ENCODE measurements around the gene HIPK2. TPM values are rescaled to one million over a fixed set of nuclear protein-coding genes. Genes with fewer than 3 reads are reported as not detected.

The HIPK2 gene
- total RNA-seq, 3 donors from 2014 or later (not counting 1 experiment from before 2014, with no cell fraction given), result 127 to 145 (median 144) TPM

DNA sequence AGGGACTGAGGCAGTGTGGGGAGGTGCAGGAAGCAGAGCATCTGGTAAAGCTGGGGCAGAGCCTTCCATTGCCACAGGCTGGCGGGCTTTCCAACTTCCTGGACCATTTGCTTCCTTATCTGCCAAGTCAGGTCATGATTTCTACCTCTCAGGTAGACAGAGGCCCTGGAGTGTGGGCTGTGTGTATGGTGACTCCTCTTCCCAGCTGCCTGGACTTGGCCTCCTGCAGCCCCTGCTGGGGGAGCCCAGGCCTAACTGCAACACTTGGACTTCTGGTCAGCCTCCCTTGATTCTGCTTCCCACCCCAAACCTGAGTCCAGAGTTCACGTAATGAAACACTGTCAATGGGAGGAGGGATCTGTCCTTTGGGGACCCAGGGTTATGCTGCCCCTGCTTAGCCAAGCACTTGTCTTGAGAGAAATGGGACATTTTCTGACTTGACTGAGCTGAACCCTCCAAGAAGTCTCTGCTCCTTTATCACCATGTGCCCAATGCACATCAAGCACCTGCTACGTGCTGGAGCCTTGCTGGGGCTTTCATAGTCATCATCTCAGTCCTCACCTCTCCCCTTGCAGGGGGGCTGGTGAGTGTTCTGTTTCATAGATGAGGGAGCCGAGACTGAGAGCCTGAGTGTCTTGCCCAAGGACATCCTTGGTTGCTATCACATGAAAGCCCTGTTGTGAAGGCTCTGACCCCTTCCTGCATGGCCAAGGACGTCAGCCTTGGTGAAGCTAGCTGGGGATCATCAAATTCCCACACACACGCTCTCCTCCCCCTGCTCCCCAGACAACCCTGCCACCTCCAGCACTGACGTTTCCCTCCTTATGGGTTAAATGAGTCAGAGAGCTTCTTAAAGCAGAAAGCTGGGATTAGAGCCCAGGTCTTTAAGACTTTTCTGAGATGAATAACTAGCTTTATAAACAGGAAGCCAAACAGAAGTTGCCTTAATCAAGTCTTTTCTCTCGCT, 250.9 kb downstream of the HIPK2 start:
- TF ChIP-seq, protein P1, sequence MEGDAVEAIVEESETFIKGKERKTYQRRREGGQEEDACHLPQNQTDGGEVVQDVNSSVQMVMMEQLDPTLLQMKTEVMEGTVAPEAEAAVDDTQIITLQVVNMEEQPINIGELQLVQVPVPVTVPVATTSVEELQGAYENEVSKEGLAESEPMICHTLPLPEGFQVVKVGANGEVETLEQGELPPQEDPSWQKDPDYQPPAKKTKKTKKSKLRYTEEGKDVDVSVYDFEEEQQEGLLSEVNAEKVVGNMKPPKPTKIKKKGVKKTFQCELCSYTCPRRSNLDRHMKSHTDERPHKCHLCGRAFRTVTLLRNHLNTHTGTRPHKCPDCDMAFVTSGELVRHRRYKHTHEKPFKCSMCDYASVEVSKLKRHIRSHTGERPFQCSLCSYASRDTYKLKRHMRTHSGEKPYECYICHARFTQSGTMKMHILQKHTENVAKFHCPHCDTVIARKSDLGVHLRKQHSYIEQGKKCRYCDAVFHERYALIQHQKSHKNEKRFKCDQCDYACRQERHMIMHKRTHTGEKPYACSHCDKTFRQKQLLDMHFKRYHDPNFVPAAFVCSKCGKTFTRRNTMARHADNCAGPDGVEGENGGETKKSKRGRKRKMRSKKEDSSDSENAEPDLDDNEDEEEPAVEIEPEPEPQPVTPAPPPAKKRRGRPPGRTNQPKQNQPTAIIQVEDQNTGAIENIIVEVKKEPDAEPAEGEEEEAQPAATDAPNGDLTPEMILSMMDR (IDR thresholded peaks at IDR 0.05), result no peak
- H3K4me3 ChIP-seq (ENCODE audit: low read length), result no peak overlapping the region
- H3K36me3 ChIP-seq (ENCODE audit: control insufficient read depth, insufficient read depth, low read length), result no peaks in the 10 kb centered on the region
- Mint-ChIP-seq H3K27ac (no peak overlapping the region), H3K27me3 (ENCODE audit: low read depth in 2 of 2) (peaks cover 36 to 37% of the 10 kb centered on the region in 2 donors), H3K4me3 (no peak overlapping the region), H3K36me3 (no peaks in the 10 kb centered on the region), H3K9me3 (no peaks in the 10 kb centered on the region), H3K4me1 (no peaks in the 10 kb centered on the region)
- intact Hi-C loops (cut with micrococcal nuclease), result no loop called here
- ATAC-seq, result no peak
- no peak for DNase-seq
- no peaks in the 10 kb centered on the region for H3K4me1 ChIP-seq (ENCODE audit: control insufficient read depth, insufficient read depth, low read length)
- H3K9me3 ChIP-seq (ENCODE audit: control insufficient read depth, insufficient read depth, low read length), result no peaks in the 10 kb centered on the region
- 78% methylated on average over 8 of the region's 8 CpGs for WGBS (ENCODE audit: insufficient coverage)
- no peak overlapping the region for H3K27ac ChIP-seq (ENCODE audit: low read length)
- H3K27me3 ChIP-seq (ENCODE audit: control insufficient read depth, insufficient read depth, low read length), result peaks cover 6% of the 10 kb centered on the region

- Histone ChIP-seq H3K36me3 (ENCODE audit: control insufficient read depth, insufficient read depth, low read length) (no peaks in the 10 kb centered on the region), H3K9me3 (ENCODE audit: control insufficient read depth, insufficient read depth, low read length) (no peaks in the 10 kb centered on the region), H3K27me3 (ENCODE audit: control insufficient read depth, insufficient read depth, low read length) (peaks cover 7% of the 10 kb centered on the region), H3K4me3 (ENCODE audit: low read length) (no peak overlapping the region), H3K27ac (ENCODE audit: low read length) (no peak overlapping the region), H3K4me1 (ENCODE audit: control insufficient read depth, insufficient read depth, low read length) (no peaks in the 10 kb centered on the region)
- no peaks in the 10 kb centered on the region for H3K9me3 Mint-ChIP-seq
- ATAC-seq, result no peak
- H3K4me1 Mint-ChIP-seq, result no peaks in the 10 kb centered on the region
- peaks cover 43 to 47% of the 10 kb centered on the region in 2 donors for H3K27me3 Mint-ChIP-seq (ENCODE audit: low read depth in 2 of 2)
- TF ChIP-seq, protein P1 (IDR thresholded peaks at IDR 0.05), result no peak
- intact Hi-C loops (cut with micrococcal nuclease), result no loop called here
- no peak overlapping the region for H3K4me3 Mint-ChIP-seq
- no peaks in the 10 kb centered on the region for H3K36me3 Mint-ChIP-seq
- no peak overlapping the region for H3K27ac Mint-ChIP-seq
- DNase-seq, result no peak
Measured at GRCh38 chr7:139525750-139526149, 252.0 kb downstream of the HIPK2 start.

DNA sequence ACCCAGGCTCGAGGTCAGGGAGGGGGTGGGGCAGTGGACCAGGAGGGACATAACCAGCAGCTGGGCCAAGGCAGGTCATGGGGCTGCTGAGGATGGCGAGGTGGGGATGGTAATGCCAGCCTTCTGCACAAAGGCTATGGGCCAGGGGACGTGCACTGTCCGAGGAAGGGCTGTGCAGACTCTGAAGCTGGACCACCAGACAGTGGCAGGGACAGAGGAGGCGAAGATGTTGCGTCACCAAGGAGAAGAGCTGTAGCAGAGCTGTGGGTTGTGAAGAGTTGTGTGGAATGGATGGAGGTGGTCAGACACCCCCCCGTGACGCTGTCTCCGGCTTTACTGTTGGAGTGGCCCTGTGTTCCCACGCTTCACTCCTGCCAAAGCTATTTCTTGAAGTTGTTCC, 252.6 kb downstream of the HIPK2 start:
- H3K36me3 Mint-ChIP-seq, result no peaks in the 10 kb centered on the region
- H3K9me3 Mint-ChIP-seq, result no peaks in the 10 kb centered on the region
- Histone ChIP-seq H3K9me3 (ENCODE audit: control insufficient read depth, insufficient read depth, low read length) (no peaks in the 10 kb centered on the region), H3K4me3 (ENCODE audit: low read length) (no peak overlapping the region), H3K27ac (ENCODE audit: low read length) (no peak overlapping the region), H3K4me1 (ENCODE audit: control insufficient read depth, insufficient read depth, low read length) (no peaks in the 10 kb centered on the region), H3K36me3 (ENCODE audit: control insufficient read depth, insufficient read depth, low read length) (no peaks in the 10 kb centered on the region), H3K27me3 (ENCODE audit: control insufficient read depth, insufficient read depth, low read length) (peaks cover 7% of the 10 kb centered on the region)
- peak in 1 of 3 donors; percentile 28 for ATAC-seq
- no peak overlapping the region for H3K4me3 Mint-ChIP-seq
- peaks cover 43 to 47% of the 10 kb centered on the region in 2 donors for H3K27me3 Mint-ChIP-seq (ENCODE audit: low read depth in 2 of 2)
- intact Hi-C loops (cut with micrococcal nuclease), result no loop called here
- DNase-seq, result no peak
- TF ChIP-seq, protein P1 (IDR thresholded peaks at IDR 0.05), result no peak
- no peaks in the 10 kb centered on the region for H3K4me1 Mint-ChIP-seq
- no peak overlapping the region for H3K27ac Mint-ChIP-seq
- WGBS (ENCODE audit: insufficient coverage), result 89% methylated on average over 10 of the region's 10 CpGs

Measured in natural killer cell (primary cell).